BJ (cell line): ENCODE data around the gene CACNG1. TPM values are rescaled to one million over a fixed set of nuclear protein-coding genes. Genes with fewer than 3 reads are reported as not detected.

ENCODE experiments used
- CTCF ChIA-PET: fragments of 350-600 bp; formaldehyde crosslinking; extraction: SDS; loops from one replicate; lab custom pipeline; 2021; ENCODE audit warnings: antibody characterized with exemption, inconsistent platforms; lab: Yijun Ruan, JAX
- POLR2A ChIA-PET: fragments of 300-600 bp; sonication (Branson Sonifier 250); formaldehyde crosslinking; extraction: SDS; loops from one replicate; lab custom pipeline; 2021; ENCODE audit warnings: antibody characterized with exemption; lab: Charles Lee
- DNase-seq: peaks from one replicate; pipeline ENCODE4 v3.0.0-alpha.2; 2011; ENCODE audit warnings: low read depth
- H3K27me3 ChIP-seq: 2 replicates; pipeline ENCODE4 v1.6.0; 2011; ENCODE audit warnings: low read length; ENCODE audit not compliant: control insufficient read depth, insufficient read depth
- H3K36me3 ChIP-seq: 2 replicates; pipeline ENCODE4 v1.5.1; 2011; ENCODE audit warnings: low read length; ENCODE audit not compliant: control insufficient read depth, insufficient read depth
- H3K4me3 ChIP-seq: 2 replicates; pipeline ENCODE4 v1.5.1; 2011; ENCODE audit warnings: low read depth, mild to moderate bottlenecking, control low read depth, low read length
- CTCF ChIP-seq: IDR thresholded peaks from 2 replicates; pipeline ENCODE4 v1.5.1; 2011; ENCODE audit warnings: low read depth, mild to moderate bottlenecking, control low read depth, inconsistent platforms, low read length, moderate library complexity; ENCODE audit not compliant: insufficient read depth
- polyA plus RNA-seq: library from polyadenylated mRNA; depleted of rRNA; stranded (reverse); fragments of >200 nt; gene quantifications from 2 replicates; pipeline ENCODE4 v1.2.3, GENCODE V29; 2011

The CACNG1 gene
- polyA plus RNA-seq, 1 experiment, result not detected

DNA sequence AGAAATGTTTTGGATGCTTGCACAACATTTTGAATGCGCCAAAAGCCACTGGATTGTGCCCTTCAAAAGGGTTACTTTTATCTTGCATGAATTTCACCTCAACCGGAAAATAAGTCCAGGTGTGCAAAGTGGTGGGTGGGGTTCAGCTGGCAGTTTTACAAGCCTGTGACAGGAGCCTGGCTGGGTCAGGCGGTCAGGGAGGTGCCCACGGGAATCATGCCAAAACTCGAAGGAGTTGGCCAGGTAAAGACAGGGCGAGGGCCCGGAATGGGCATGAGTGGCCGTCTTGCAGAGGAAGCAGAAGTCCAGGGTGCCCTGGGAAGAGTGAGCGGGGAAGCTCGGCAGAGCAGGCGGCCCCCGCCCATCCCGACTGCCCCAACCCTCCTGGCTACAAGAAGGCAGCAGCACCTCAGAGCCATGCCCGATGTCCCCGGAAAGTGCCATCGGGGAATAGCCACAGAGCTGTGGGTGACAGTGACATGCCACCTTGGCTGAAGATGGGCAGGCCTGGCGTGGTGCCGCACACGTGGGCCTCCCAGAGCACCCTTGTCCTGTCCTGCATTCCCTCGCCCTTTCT lies 19.1 kb upstream of the CACNG1 start:
- Histone ChIP-seq H3K27me3 (peaks cover 5% of the 10 kb centered on the region), H3K4me3 (no peak overlapping the region), H3K36me3 (no peaks in the 10 kb centered on the region)
- CTCF ChIA-PET, result no interaction called here
- no peak for DNase-seq
- no peak for TF ChIP-seq CTCF
- POLR2A ChIA-PET, result no interaction called here

DNA sequence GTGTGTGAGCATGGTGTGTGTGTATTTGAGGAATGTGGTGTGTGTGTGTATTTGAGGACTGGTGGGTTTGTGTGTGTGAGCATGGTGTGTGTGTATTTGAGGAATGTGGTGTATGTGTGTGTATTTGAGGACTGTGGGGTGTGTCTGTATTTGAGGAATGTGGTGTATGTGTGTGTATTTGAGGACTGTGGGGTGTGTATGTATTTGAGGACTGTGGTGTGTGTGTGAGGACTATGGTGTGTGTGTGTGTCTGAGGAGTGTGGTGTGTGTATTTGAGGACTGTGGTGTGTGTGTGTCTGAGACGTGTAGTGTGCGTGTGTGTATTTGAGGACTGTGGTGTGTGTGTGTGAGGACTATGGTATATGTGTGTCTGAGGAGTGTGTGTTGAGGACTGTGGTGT lies 18.0 kb upstream of the CACNG1 start:
- ChIA-PET POLR2A (no interaction called here), CTCF (no interaction called here)
- no peak for DNase-seq
- H3K4me3 ChIP-seq, result no peak overlapping the region
- no peaks in the 10 kb centered on the region for H3K36me3 ChIP-seq
- no peak for TF ChIP-seq CTCF
- H3K27me3 ChIP-seq, result no peaks in the 10 kb centered on the region; the same call in 1 of the 2 replicates

DNA sequence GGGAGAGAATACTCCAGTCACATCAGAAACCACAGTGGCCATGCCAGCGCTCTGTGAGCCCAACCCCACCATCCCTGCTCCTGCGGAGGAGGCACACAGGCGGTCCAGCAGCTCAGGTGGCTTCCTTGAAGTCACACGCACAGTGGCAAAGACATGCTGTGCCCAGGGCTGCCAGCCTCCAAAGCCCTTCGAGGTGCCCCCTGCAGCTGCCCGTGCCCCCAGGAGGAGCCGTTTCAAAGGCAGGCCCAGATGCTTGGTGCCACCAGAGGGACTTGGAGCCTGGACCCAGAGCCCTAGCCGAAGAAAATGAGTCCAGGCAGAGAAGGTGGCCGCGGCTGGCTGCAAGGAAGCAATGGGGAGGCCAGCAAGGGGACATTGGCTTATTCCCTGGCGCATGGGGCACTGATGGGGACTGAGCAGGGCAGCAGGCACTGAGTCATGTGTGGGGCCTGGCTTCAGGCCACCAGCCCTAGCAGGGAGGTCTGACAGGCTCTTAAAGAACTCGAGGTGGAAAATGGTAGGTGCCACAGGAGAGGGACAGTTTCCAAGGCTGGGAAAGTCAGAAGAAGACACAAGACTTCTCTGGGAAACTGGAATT lies 17.2 kb upstream of the CACNG1 start:
- H3K4me3 ChIP-seq, result no peak overlapping the region
- H3K27me3 ChIP-seq, result no peaks in the 10 kb centered on the region; the same call in 1 of the 2 replicates
- ChIA-PET POLR2A (no interaction called here), CTCF (no interaction called here)
- no peak for DNase-seq
- no peak for TF ChIP-seq CTCF
- H3K36me3 ChIP-seq, result no peaks in the 10 kb centered on the region

DNA sequence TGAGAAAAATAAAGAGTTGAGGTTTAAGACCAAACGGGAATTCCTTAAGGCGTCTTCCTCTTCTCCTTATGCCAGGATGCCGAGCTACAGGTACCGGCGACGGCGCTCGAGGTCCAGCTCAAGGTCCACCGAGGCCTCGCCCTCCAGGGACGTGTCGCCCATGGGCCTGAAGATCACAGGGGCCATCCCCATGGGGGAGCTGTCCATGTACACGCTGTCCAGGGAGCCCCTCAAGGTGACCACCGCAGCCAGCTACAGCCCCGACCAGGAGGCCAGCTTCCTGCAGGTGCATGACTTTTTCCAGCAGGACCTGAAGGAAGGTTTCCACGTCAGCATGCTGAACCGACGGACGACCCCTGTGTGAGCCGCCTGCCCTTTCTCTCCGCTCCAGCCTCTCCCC lies 13.7 kb upstream of the CACNG1 start:
- Histone ChIP-seq H3K36me3 (no peaks in the 10 kb centered on the region), H3K27me3 (no peaks in the 10 kb centered on the region; the same call in 1 of the 2 replicates), H3K4me3 (no peak overlapping the region)
- CTCF ChIA-PET, result no interaction called here
- TF ChIP-seq CTCF, result no peak
- POLR2A ChIA-PET, result no interaction called here
- DNase-seq, result no peak

- TF ChIP-seq CTCF, result no peak
- ChIA-PET CTCF (interaction anchor here (0.6 to 0.9 kb wide), 2 partner anchors 13 to 387 kb away, joined by 3 read pairs; no protein-coding TSS in a partner anchor), POLR2A (no interaction called here)
- no peak for DNase-seq
- H3K36me3 ChIP-seq, result no peaks in the 10 kb centered on the region
- no peak overlapping the region for H3K4me3 ChIP-seq
- peaks cover 4% of the 10 kb centered on the region; the same call in 1 of the 2 replicates for H3K27me3 ChIP-seq
Observed at GRCh38 chr17:67032382-67032781, 12.0 kb upstream of the CACNG1 start.
